OCI-LY7 (cell line): ENCODE measurements around the gene WDR37. TPM values are rescaled to one million over a fixed set of nuclear protein-coding genes. Genes with fewer than 3 reads are reported as not detected.

Experiments
- BruUV-seq: library from RNA; stranded (reverse); fragments of 400-500 nt; replicated peaks from 2 replicates; lab custom pipeline; 2021; lab: Mats Ljungman, UMichigan
- CTCF ChIA-PET: fragments of 300-600 bp; sonication (Branson Sonifier 250); formaldehyde crosslinking; loops from one replicate; lab custom pipeline; 2022; ENCODE audit warnings: antibody characterized with exemption; ENCODE audit not compliant: unreplicated experiment; lab: Charles Lee
- POLR2A ChIA-PET: fragments of 300-600 bp; sonication (Branson Sonifier 250); formaldehyde crosslinking; loops from one replicate; lab custom pipeline; 2022; ENCODE audit warnings: antibody characterized with exemption; lab: Charles Lee
- DNase-seq: peaks from one replicate; pipeline ENCODE4 v3.0.0-alpha.2; 2015; ENCODE audit warnings: low spot score
- H2AFZ ChIP-seq: fragments of 200-600 bp; sonication (generic), shearing (Covaris generic); 2 replicates; pipeline ENCODE4 v1.6.1; 2014; ENCODE audit warnings: mild to moderate bottlenecking, antibody characterized with exemption, low read length, moderate library complexity
- H3K27ac ChIP-seq: fragments of 200-600 bp; sonication (generic); 2 replicates; pipeline ENCODE4 v1.5.1; 2014; ENCODE audit warnings: mixed run types, low read depth, mild to moderate bottlenecking, moderate library complexity, low read length, inconsistent platforms; ENCODE audit not compliant: poor library complexity, severe bottlenecking
- H3K36me3 ChIP-seq: fragments of 200-600 bp; sonication (generic); 2 replicates; pipeline ENCODE4 v1.6.1; 2014; ENCODE audit warnings: mild to moderate bottlenecking, antibody characterized with exemption, low read length, moderate library complexity, mixed read lengths; ENCODE audit not compliant: insufficient read depth
- H3K4me1 ChIP-seq: fragments of 200-600 bp; sonication (generic); 2 replicates; pipeline ENCODE4 v1.5.1; 2014; ENCODE audit warnings: mild to moderate bottlenecking, low read length; ENCODE audit not compliant: insufficient read depth, poor library complexity, severe bottlenecking
- H3K4me2 ChIP-seq: fragments of 200-600 bp; sonication (generic); 2 replicates; pipeline ENCODE4 v1.6.1; 2014; ENCODE audit warnings: mild to moderate bottlenecking, low read length
- H3K4me3 ChIP-seq: fragments of 200-600 bp; sonication (generic); 2 replicates; pipeline ENCODE4 v1.5.1; 2014; ENCODE audit warnings: mild to moderate bottlenecking, low read depth, low read length; ENCODE audit not compliant: poor library complexity, severe bottlenecking
- H3K79me2 ChIP-seq: fragments of 200-600 bp; sonication (generic); 2 replicates; pipeline ENCODE4 v1.6.1; 2016; ENCODE audit warnings: low read depth, mild to moderate bottlenecking, low read length, moderate library complexity, mixed read lengths; ENCODE audit not compliant: insufficient read depth
- H3K9me2 ChIP-seq: fragments of 200-600 bp; sonication (generic); 2 replicates; pipeline ENCODE4 v1.6.1; 2016; ENCODE audit warnings: mild to moderate bottlenecking, low read length, mixed read lengths; ENCODE audit not compliant: insufficient read depth
- H3K9me3 ChIP-seq: fragments of 200-600 bp; sonication (generic); 2 replicates; pipeline ENCODE4 v1.6.1; 2014; ENCODE audit warnings: mild to moderate bottlenecking, mixed run types, low read length, mixed read lengths
- H4K20me1 ChIP-seq: fragments of 200-600 bp; sonication (generic); 2 replicates; pipeline ENCODE4 v1.6.1; 2014; ENCODE audit warnings: mild to moderate bottlenecking, antibody characterized with exemption, low read length, moderate library complexity, mixed read lengths; ENCODE audit not compliant: insufficient read depth
- CTCF ChIP-seq: fragments of 200-600 bp; sonication (generic); conservative IDR thresholded peaks from 2 replicates; pipeline ENCODE4 v1.5.1; 2014; ENCODE audit warnings: mild to moderate bottlenecking, antibody characterized with exemption, low read length, moderate library complexity, mixed read lengths
- EZH2phosphoT487 ChIP-seq: fragments of 200-600 bp; sonication (generic); IDR thresholded peaks from 2 replicates; pipeline ENCODE4 v1.6.1; 2018; ENCODE audit warnings: low read depth, borderline replicate concordance, mild to moderate bottlenecking, mixed run types, antibody characterized with exemption, low read length, moderate library complexity, mixed read lengths
- intact Hi-C: fragments of 100-400 bp; cut with micrococcal nuclease; formaldehyde crosslinking; loops from one replicate; pipeline ENCODE4 v1.10.0; 2022; ENCODE audit not compliant: unreplicated experiment
- total RNA-seq, 2 experiments: library from RNA; depleted of rRNA in 1 of 2; stranded (reverse); fragments of >200 nt in 1 of 2; shearing (Covaris generic) in 1 of 2; gene quantifications; 2 replicates each; pipeline ENCODE4 v1.2.3, GENCODE V29; 2014 to 2022

Gene WDR37
- total RNA-seq, 2 experiments from 2014 or later, result 9.7 to 18.9 TPM

DNA sequence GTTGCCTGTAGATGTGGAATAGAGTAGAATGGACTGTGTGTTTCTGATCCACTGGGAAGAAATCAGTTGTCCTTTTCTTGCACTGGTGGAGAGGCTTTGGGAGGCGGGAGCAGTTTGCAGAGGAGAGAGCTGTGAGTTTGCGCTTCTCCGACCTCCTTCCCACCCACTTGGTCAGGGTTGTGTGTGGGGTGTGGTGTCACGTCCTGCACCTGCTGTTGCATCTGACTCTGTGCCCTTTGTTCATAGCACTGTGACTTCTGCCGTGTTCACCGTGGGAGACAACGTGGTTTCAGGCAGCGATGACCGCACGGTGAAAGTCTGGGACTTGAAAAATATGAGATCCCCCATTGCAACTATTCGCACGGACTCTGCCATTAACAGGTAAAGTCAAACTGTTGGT lies 67.8 kb downstream of the WDR37 start:
- Histone ChIP-seq H3K4me2 (no peak overlapping the region), H4K20me1 (no peaks in the 10 kb centered on the region), H3K4me3 (no peak overlapping the region), H2AFZ (no peak overlapping the region), H3K9me3 (no peaks in the 10 kb centered on the region), H3K4me1 (no peaks in the 10 kb centered on the region), H3K79me2 (no peaks in the 10 kb centered on the region), H3K36me3 (peaks cover 63% of the 10 kb centered on the region), H3K27ac (no peak overlapping the region), H3K9me2 (no peaks in the 10 kb centered on the region)
- intact Hi-C loops, result no loop called here
- no TSS peak for BruUV-seq
- ChIA-PET CTCF (no interaction called here), POLR2A (no interaction called here)
- no peak for DNase-seq
- TF ChIP-seq CTCF (no peak), EZH2phosphoT487 (no peak)

DNA sequence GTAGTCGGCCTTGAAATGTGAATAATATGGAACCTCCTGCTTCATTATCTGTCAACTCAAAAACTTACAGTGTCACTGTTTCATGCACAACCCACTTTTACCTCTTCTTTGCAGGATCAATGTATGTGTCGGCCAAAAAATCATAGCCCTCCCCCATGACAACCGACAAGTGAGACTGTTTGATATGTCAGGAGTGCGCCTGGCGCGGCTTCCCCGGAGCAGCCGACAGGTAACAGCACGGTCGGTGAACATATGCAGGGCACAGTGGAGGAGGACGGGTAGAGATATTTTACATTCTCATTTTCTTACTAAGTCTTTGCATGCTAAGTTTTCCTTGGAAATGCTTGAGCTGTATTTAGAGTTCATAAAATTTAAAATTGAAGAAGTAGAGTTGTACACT lies 68.6 kb downstream of the WDR37 start:
- Histone ChIP-seq H3K36me3 (peaks cover 71% of the 10 kb centered on the region), H3K4me3 (no peak overlapping the region), H4K20me1 (no peaks in the 10 kb centered on the region), H3K79me2 (no peaks in the 10 kb centered on the region), H3K4me2 (no peak overlapping the region), H2AFZ (no peak overlapping the region), H3K4me1 (no peaks in the 10 kb centered on the region), H3K27ac (no peak overlapping the region), H3K9me2 (no peaks in the 10 kb centered on the region), H3K9me3 (no peaks in the 10 kb centered on the region)
- intact Hi-C loops, result no loop called here
- DNase-seq, result no peak
- no peak for TF ChIP-seq CTCF
- TF ChIP-seq EZH2phosphoT487, result no peak
- BruUV-seq, result no TSS peak
- CTCF ChIA-PET, result no interaction called here
- POLR2A ChIA-PET, result interaction anchor here (0.7 kb wide), 1 partner anchor 13 kb away, joined by 3 read pairs; no protein-coding TSS in a partner anchor

GRCh38 chr10:1126461-1126860 lies 70.3 kb downstream of the WDR37 start:
- no peak overlapping the region for H2AFZ ChIP-seq
- no peaks in the 10 kb centered on the region for H3K4me1 ChIP-seq
- POLR2A ChIA-PET, result interaction anchor here (0.9 kb wide), 1 partner anchor 9 kb away, joined by 3 read pairs; no protein-coding TSS in a partner anchor
- H4K20me1 ChIP-seq, result no peaks in the 10 kb centered on the region
- no peak overlapping the region for H3K4me3 ChIP-seq
- BruUV-seq, result no TSS peak
- CTCF ChIA-PET, result no interaction called here
- intact Hi-C loops, result no loop called here
- no peak for DNase-seq
- H3K36me3 ChIP-seq, result peaks cover 80% of the 10 kb centered on the region
- no peak overlapping the region for H3K27ac ChIP-seq
- no peaks in the 10 kb centered on the region for H3K9me2 ChIP-seq
- H3K4me2 ChIP-seq, result no peak overlapping the region
- H3K79me2 ChIP-seq, result no peaks in the 10 kb centered on the region
- no peak for TF ChIP-seq EZH2phosphoT487
- TF ChIP-seq CTCF, result no peak
- H3K9me3 ChIP-seq, result no peaks in the 10 kb centered on the region
